GM12878 (cell line): ENCODE data around the gene PFN2. TPM values are rescaled to one million over a fixed set of nuclear protein-coding genes. Genes with fewer than 3 reads are reported as not detected.

Source experiments
- ATAC-seq: fragments of 200-7000 bp; cut with Tn5 transposase; 3 replicates; pipeline ENCODE4 v1.9.1; 2020; ENCODE audit warnings: mild to moderate bottlenecking, moderate library complexity
- BruUV-seq: library from RNA; stranded (reverse); fragments of 400-500 nt; replicated peaks from 2 replicates; lab custom pipeline; 2021; lab: Mats Ljungman, UMichigan
- CTCF ChIA-PET: fragments of 300-600 bp; sonication (Branson Sonifier 250); formaldehyde crosslinking; extraction: SDS; loops from one replicate; lab custom pipeline; 2021; ENCODE audit warnings: inconsistent platforms; lab: Yijun Ruan, JAX
- POLR2A ChIA-PET: fragments of 350-600 bp; formaldehyde crosslinking; extraction: SDS; loops from one replicate; lab custom pipeline; 2021; ENCODE audit warnings: inconsistent platforms; lab: Charles Lee
- RAD21 ChIA-PET: fragments of 300-600 bp; sonication (Branson Sonifier 250); formaldehyde crosslinking; loops from one replicate; lab custom pipeline; 2023; ENCODE audit warnings: antibody characterized with exemption; ENCODE audit not compliant: unreplicated experiment; lab: Charles Lee
- SMC1A ChIA-PET: fragments of 300-600 bp; sonication (Branson Sonifier 250); formaldehyde crosslinking; loops from one replicate; lab custom pipeline; 2023; ENCODE audit not compliant: unreplicated experiment, uncharacterized antibody; lab: Charles Lee
- DNase-seq: peaks from one replicate; pipeline ENCODE4 v3.0.0-alpha.2; 2011; ENCODE audit warnings: low read depth, low spot score
- FAIRE-seq: peaks from 3 replicates; lab custom pipeline; 2011; peaks lifted over from hg19 to GRCh38; lab: Jason Lieb, UNC
- H2AFZ ChIP-seq: 2 replicates; pipeline ENCODE4 v1.6.0; 2011; ENCODE audit warnings: low read depth, low read length, control low read depth; ENCODE audit not compliant: control insufficient read depth
- H3K27ac ChIP-seq: 2 replicates; pipeline ENCODE4 v1.5.1; 2011; ENCODE audit warnings: control low read depth; ENCODE audit not compliant: control insufficient read depth, insufficient read depth
- H3K27me3 ChIP-seq, 2 experiments: replicated peaks in 1 of 2; 2 replicates each; pipeline versions ENCODE4 v1.6.0 to v1.6.1; 2011; ENCODE audit warnings: low read length in 1 of 2; ENCODE audit not compliant: control insufficient read depth in 2 of 2, insufficient read depth in 2 of 2
- H3K36me3 ChIP-seq, 2 experiments: 2 replicates each; pipeline ENCODE4 v1.5.1; 2011; ENCODE audit warnings: low read length in 1 of 2; ENCODE audit not compliant: control insufficient read depth in 2 of 2, insufficient read depth in 2 of 2
- H3K4me1 ChIP-seq: 2 replicates; pipeline ENCODE4 v1.6.1; 2011; ENCODE audit warnings: mild to moderate bottlenecking, low read length, moderate library complexity, mixed read lengths; ENCODE audit not compliant: control insufficient read depth, insufficient read depth
- H3K4me2 ChIP-seq: 2 replicates; pipeline ENCODE4 v1.6.0; 2011; ENCODE audit warnings: control low read depth; ENCODE audit not compliant: control insufficient read depth, insufficient read depth
- H3K4me3 ChIP-seq: fragments of 200-600 bp; sonication (generic); 2 replicates; pipeline ENCODE4 v1.5.1; 2016
- H3K79me2 ChIP-seq: 2 replicates; pipeline ENCODE4 v1.6.0; 2011; ENCODE audit warnings: low read length; ENCODE audit not compliant: control insufficient read depth, insufficient read depth
- H3K9ac ChIP-seq: 2 replicates; pipeline ENCODE4 v1.8.0; 2011; ENCODE audit warnings: low read length, control low read depth, mixed read lengths; ENCODE audit not compliant: control insufficient read depth, insufficient read depth
- H3K9me3 ChIP-seq: replicated peaks from 3 replicates; pipeline ENCODE4 v1.5.1; 2011; ENCODE audit warnings: mild to moderate bottlenecking, low read length; ENCODE audit not compliant: control insufficient read depth, insufficient read depth
- H4K20me1 ChIP-seq: 2 replicates; pipeline ENCODE4 v1.6.0; 2011; ENCODE audit not compliant: control insufficient read depth, insufficient read depth
- CHD1 ChIP-seq: IDR thresholded peaks from 2 replicates; pipeline ENCODE4 v1.6.1; 2012; ENCODE audit warnings: low read depth, low read length, improper control_type of control experiment
- FOXK2 ChIP-seq: fragments of 450-650 bp; IDR thresholded peaks from 2 replicates; pipeline ENCODE4 v1.6.1; 2017; ENCODE audit warnings: mild to moderate bottlenecking, moderate library complexity
- PML ChIP-seq: IDR thresholded peaks from 2 replicates; pipeline ENCODE4 v1.6.1; 2012; ENCODE audit warnings: low read length, inconsistent platforms
- SRF ChIP-seq, 2 experiments: IDR thresholded peaks; 2 replicates each; pipeline ENCODE4 v1.6.1; 2011; ENCODE audit warnings: low read depth in 2 of 2, low read length in 2 of 2, mild to moderate bottlenecking in 1 of 2, moderate library complexity in 1 of 2
- TCF7 ChIP-seq: IDR thresholded peaks from 2 replicates; pipeline ENCODE4 v1.6.1; 2014; ENCODE audit warnings: antibody characterized with exemption, borderline replicate concordance
- in situ Hi-C: fragments of 300-500 bp; cut with MboI; formaldehyde crosslinking; loops from 9 replicates; pipeline ENCODE4 v1.14.3; 2018; ENCODE audit warnings: mixed read lengths
- intact Hi-C: fragments of 100-400 bp; cut with micrococcal nuclease; formaldehyde crosslinking; loops from one replicate; pipeline ENCODE4 v1.14.2; 2022; ENCODE audit not compliant: unreplicated experiment
- polyA plus RNA-seq, 11 experiments: library from polyadenylated mRNA; depleted of rRNA in 4 of 11; unstranded in 6 of 11; stranded (reverse) in 5 of 11; fragments of >200 nt; fragmentation: Nextera tagmentation in 4 of 11; fragmentation: Illumina TruSeq in 1 of 11; extraction: Ambion mirVana in 4 of 11; extraction: Trizol in 1 of 11; gene quantifications; 1 replicate in 1 of 11; 2 replicates in 10 of 11; pipeline versions ENCODE4 v1.2.1 to v1.2.3, GENCODE V29; 2011 to 2016; ENCODE audit warnings: inconsistent platforms in 2 of 11, missing spikeins in 2 of 11, low read depth in 1 of 11
- total RNA-seq, 4 experiments: library from RNA; depleted of rRNA in 3 of 4; stranded (reverse); fragments of >200 nt in 3 of 4; fragmentation: Illumina TruSeq in 1 of 4; extraction: Trizol in 1 of 4; gene quantifications; 2 replicates each; pipeline versions ENCODE4 v1.2.1 to v1.2.3, GENCODE V29; 2013 to 2021
- TF ChIP-seq, protein P1 (sequence below): IDR thresholded peaks from 2 replicates; pipeline ENCODE4 v1.6.1; 2011; ENCODE audit warnings: borderline replicate concordance, low read depth, mild to moderate bottlenecking, moderate library complexity, mixed read lengths, low read length; ENCODE audit not compliant: insufficient read depth; ENCODE audit errors: extremely low read length
- TF ChIP-seq, protein P2 (sequence below): fragments of 450-650 bp; IDR thresholded peaks from 2 replicates; pipeline ENCODE4 v1.6.1; 2016; ENCODE audit warnings: mild to moderate bottlenecking
- TF ChIP-seq, protein P3 (sequence below): fragments of 450-650 bp; formaldehyde crosslinking; IDR thresholded peaks from 2 replicates; pipeline ENCODE4 v1.5.0; 2022; ENCODE audit warnings: mild to moderate bottlenecking, missing genetic modification characterization
- TF ChIP-seq, protein P4 (sequence below): fragments of 450-650 bp; IDR thresholded peaks from 2 replicates; pipeline ENCODE4 v1.6.1; 2017; ENCODE audit warnings: mild to moderate bottlenecking, moderate library complexity
- TF ChIP-seq, protein P5 (sequence below), 3 experiments: IDR thresholded peaks in 2 of 3; conservative IDR thresholded peaks in 1 of 3; 2 replicates each; pipeline ENCODE4 v1.5.1; 2011; ENCODE audit warnings: low read depth in 3 of 3, low read length in 3 of 3, mild to moderate bottlenecking in 3 of 3, control low read depth in 2 of 3, moderate library complexity in 2 of 3, inconsistent platforms in 1 of 3, mixed read lengths in 1 of 3; ENCODE audit not compliant: control insufficient read depth in 2 of 3, insufficient read depth in 1 of 3; ENCODE audit errors: extremely low read depth in 1 of 3

The PFN2 gene
- total and polyA plus RNA-seq, 10 of the 15 experiments (the other 5 are each of a cell fraction or from before 2014, with no cell fraction given), result 3.1 to 78.9 (median 5.3) TPM

DNA sequence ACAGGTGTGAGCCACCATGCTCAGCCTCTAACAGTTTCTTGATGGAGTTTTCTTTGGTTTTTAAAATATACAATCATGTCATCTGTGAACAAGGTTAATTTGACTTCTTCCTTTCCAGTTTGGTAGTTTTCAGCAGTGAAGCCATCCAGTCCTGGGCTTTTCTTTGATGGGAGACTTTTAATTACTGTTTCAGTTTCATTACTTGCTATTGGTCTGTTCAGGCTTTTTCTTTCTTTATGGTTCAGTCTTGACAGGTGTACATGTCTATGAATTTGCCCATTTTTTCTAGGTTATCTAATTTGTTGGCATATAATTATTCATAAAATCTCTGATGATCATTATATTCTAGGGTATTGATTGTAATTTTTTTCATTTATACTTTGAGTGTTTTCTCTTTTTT is 36.8 kb downstream of the PFN2 start:
- SMC1A ChIA-PET, result interaction anchor here (0.7 kb wide), 1 partner anchor 47 kb away, joined by 3 read pairs; no protein-coding TSS in a partner anchor
- Histone ChIP-seq H4K20me1 (no peaks in the 10 kb centered on the region), H3K9ac (no peak overlapping the region), H3K4me1 (no peaks in the 10 kb centered on the region), H3K4me2 (no peak overlapping the region), H3K36me3 (no peaks in the 10 kb centered on the region; a peak in 2 of 4 replicates), H3K4me3 (no peak overlapping the region), H3K79me2 (peaks cover 1% of the 10 kb centered on the region; the same call in 1 of the 2 replicates), H3K27ac (no peak overlapping the region), H3K27me3 (no peaks in the 10 kb centered on the region), H3K9me3 (peaks cover 8% of the 10 kb centered on the region; the same call in 2 of the 3 replicates), H2AFZ (no peak overlapping the region)
- CTCF ChIA-PET, result interaction anchor here (1.3 to 4.2 kb wide), 2 partner anchors 21 to 43 kb away, joined by 3 to 27 read pairs; no protein-coding TSS in a partner anchor
- FAIRE-seq (no peak), DNase-seq (no peak), ATAC-seq (peak; percentile 82)
- RAD21 ChIA-PET, result no interaction called here
- BruUV-seq, result no TSS peak
- intact Hi-C loops, result no loop called here
- POLR2A ChIA-PET, result no interaction called here
- in situ Hi-C loops, result no loop called here
- no peak for TF ChIP-seq CHD1
- no peak for TF ChIP-seq FOXK2
- TF ChIP-seq, protein P1, sequence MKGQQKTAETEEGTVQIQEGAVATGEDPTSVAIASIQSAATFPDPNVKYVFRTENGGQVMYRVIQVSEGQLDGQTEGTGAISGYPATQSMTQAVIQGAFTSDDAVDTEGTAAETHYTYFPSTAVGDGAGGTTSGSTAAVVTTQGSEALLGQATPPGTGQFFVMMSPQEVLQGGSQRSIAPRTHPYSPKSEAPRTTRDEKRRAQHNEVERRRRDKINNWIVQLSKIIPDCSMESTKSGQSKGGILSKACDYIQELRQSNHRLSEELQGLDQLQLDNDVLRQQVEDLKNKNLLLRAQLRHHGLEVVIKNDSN, result no peak
- TF ChIP-seq, protein P2, sequence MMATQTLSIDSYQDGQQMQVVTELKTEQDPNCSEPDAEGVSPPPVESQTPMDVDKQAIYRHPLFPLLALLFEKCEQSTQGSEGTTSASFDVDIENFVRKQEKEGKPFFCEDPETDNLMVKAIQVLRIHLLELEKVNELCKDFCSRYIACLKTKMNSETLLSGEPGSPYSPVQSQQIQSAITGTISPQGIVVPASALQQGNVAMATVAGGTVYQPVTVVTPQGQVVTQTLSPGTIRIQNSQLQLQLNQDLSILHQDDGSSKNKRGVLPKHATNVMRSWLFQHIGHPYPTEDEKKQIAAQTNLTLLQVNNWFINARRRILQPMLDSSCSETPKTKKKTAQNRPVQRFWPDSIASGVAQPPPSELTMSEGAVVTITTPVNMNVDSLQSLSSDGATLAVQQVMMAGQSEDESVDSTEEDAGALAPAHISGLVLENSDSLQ, result no peak
- TF ChIP-seq, protein P3, sequence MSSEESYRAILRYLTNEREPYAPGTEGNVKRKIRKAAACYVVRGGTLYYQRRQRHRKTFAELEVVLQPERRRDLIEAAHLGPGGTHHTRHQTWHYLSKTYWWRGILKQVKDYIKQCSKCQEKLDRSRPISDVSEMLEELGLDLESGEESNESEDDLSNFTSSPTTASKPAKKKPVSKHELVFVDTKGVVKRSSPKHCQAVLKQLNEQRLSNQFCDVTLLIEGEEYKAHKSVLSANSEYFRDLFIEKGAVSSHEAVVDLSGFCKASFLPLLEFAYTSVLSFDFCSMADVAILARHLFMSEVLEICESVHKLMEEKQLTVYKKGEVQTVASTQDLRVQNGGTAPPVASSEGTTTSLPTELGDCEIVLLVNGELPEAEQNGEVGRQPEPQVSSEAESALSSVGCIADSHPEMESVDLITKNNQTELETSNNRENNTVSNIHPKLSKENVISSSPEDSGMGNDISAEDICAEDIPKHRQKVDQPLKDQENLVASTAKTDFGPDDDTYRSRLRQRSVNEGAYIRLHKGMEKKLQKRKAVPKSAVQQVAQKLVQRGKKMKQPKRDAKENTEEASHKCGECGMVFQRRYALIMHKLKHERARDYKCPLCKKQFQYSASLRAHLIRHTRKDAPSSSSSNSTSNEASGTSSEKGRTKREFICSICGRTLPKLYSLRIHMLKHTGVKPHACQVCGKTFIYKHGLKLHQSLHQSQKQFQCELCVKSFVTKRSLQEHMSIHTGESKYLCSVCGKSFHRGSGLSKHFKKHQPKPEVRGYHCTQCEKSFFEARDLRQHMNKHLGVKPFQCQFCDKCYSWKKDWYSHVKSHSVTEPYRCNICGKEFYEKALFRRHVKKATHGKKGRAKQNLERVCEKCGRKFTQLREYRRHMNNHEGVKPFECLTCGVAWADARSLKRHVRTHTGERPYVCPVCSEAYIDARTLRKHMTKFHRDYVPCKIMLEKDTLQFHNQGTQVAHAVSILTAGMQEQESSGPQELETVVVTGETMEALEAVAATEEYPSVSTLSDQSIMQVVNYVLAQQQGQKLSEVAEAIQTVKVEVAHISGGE (CRISPR knock-in tag), result no peak
- TF ChIP-seq SRF (IDR thresholded peaks at IDR 0.05; ENCODE audit: low read depth in 2 of 2, low read length in 2 of 2), result no peak
- TF ChIP-seq, protein P4, sequence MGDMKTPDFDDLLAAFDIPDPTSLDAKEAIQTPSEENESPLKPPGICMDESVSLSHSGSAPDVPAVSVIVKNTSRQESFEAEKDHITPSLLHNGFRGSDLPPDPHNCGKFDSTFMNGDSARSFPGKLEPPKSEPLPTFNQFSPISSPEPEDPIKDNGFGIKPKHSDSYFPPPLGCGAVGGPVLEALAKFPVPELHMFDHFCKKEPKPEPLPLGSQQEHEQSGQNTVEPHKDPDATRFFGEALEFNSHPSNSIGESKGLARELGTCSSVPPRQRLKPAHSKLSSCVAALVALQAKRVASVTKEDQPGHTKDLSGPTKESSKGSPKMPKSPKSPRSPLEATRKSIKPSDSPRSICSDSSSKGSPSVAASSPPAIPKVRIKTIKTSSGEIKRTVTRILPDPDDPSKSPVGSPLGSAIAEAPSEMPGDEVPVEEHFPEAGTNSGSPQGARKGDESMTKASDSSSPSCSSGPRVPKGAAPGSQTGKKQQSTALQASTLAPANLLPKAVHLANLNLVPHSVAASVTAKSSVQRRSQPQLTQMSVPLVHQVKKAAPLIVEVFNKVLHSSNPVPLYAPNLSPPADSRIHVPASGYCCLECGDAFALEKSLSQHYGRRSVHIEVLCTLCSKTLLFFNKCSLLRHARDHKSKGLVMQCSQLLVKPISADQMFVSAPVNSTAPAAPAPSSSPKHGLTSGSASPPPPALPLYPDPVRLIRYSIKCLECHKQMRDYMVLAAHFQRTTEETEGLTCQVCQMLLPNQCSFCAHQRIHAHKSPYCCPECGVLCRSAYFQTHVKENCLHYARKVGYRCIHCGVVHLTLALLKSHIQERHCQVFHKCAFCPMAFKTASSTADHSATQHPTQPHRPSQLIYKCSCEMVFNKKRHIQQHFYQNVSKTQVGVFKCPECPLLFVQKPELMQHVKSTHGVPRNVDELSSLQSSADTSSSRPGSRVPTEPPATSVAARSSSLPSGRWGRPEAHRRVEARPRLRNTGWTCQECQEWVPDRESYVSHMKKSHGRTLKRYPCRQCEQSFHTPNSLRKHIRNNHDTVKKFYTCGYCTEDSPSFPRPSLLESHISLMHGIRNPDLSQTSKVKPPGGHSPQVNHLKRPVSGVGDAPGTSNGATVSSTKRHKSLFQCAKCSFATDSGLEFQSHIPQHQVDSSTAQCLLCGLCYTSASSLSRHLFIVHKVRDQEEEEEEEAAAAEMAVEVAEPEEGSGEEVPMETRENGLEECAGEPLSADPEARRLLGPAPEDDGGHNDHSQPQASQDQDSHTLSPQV, result no peak
- no peak for TF ChIP-seq TCF7
- TF ChIP-seq, protein P5, sequence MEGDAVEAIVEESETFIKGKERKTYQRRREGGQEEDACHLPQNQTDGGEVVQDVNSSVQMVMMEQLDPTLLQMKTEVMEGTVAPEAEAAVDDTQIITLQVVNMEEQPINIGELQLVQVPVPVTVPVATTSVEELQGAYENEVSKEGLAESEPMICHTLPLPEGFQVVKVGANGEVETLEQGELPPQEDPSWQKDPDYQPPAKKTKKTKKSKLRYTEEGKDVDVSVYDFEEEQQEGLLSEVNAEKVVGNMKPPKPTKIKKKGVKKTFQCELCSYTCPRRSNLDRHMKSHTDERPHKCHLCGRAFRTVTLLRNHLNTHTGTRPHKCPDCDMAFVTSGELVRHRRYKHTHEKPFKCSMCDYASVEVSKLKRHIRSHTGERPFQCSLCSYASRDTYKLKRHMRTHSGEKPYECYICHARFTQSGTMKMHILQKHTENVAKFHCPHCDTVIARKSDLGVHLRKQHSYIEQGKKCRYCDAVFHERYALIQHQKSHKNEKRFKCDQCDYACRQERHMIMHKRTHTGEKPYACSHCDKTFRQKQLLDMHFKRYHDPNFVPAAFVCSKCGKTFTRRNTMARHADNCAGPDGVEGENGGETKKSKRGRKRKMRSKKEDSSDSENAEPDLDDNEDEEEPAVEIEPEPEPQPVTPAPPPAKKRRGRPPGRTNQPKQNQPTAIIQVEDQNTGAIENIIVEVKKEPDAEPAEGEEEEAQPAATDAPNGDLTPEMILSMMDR (IDR thresholded peaks at IDR 0.05 in 2 of 3, conservative IDR thresholded peaks at IDR 0.05 in 1 of 3; ENCODE audit: control insufficient read depth in 2 of 3, extremely low read depth in 1 of 3, insufficient read depth in 1 of 3, low read depth in 3 of 3, low read length in 3 of 3), result no peak
- no peak for TF ChIP-seq PML
